RWPE1 (cell line): Measurements from ENCODE around the gene IFIT3.

Source experiments
- CTCF ChIA-PET: fragments of 350-600 bp; sonication (Branson Sonifier 250); formaldehyde crosslinking; extraction: SDS; loops from one replicate; lab custom pipeline; 2021; lab: Yijun Ruan, JAX
- POLR2A ChIA-PET: fragments of 400-600 bp; formaldehyde crosslinking; extraction: SDS; loops from one replicate; lab custom pipeline; 2020; ENCODE audit warnings: antibody characterized with exemption; ENCODE audit not compliant: low non-redundant PET; lab: Yijun Ruan, JAX
- DNase-seq: peaks from one replicate; pipeline ENCODE4 v3.0.0; 2012; ENCODE audit warnings: low spot score
- H3K27ac ChIP-seq: fragments of 450-650 bp; 2 replicates; pipeline ENCODE4 v1.5.1; 2017
- TF ChIP-seq, protein P1 (sequence below): fragments of 450-650 bp; conservative IDR thresholded peaks from 2 replicates; pipeline ENCODE4 v1.5.1; 2017; ENCODE audit warnings: low read depth, mild to moderate bottlenecking

IFIT3 gene

GRCh38 chr10:89341649-89342048, 13.9 kb downstream of the IFIT3 start:
- no peak for DNase-seq
- CTCF ChIA-PET = no interaction called here
- no peak overlapping the region for H3K27ac ChIP-seq
- TF ChIP-seq, protein P1, sequence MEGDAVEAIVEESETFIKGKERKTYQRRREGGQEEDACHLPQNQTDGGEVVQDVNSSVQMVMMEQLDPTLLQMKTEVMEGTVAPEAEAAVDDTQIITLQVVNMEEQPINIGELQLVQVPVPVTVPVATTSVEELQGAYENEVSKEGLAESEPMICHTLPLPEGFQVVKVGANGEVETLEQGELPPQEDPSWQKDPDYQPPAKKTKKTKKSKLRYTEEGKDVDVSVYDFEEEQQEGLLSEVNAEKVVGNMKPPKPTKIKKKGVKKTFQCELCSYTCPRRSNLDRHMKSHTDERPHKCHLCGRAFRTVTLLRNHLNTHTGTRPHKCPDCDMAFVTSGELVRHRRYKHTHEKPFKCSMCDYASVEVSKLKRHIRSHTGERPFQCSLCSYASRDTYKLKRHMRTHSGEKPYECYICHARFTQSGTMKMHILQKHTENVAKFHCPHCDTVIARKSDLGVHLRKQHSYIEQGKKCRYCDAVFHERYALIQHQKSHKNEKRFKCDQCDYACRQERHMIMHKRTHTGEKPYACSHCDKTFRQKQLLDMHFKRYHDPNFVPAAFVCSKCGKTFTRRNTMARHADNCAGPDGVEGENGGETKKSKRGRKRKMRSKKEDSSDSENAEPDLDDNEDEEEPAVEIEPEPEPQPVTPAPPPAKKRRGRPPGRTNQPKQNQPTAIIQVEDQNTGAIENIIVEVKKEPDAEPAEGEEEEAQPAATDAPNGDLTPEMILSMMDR = no peak
- POLR2A ChIA-PET = no interaction called here

GRCh38 chr10:89342206-89342958, 14.6 kb downstream of the IFIT3 start:
- peak; percentile 38 for DNase-seq
- POLR2A ChIA-PET = no interaction called here

DNA sequence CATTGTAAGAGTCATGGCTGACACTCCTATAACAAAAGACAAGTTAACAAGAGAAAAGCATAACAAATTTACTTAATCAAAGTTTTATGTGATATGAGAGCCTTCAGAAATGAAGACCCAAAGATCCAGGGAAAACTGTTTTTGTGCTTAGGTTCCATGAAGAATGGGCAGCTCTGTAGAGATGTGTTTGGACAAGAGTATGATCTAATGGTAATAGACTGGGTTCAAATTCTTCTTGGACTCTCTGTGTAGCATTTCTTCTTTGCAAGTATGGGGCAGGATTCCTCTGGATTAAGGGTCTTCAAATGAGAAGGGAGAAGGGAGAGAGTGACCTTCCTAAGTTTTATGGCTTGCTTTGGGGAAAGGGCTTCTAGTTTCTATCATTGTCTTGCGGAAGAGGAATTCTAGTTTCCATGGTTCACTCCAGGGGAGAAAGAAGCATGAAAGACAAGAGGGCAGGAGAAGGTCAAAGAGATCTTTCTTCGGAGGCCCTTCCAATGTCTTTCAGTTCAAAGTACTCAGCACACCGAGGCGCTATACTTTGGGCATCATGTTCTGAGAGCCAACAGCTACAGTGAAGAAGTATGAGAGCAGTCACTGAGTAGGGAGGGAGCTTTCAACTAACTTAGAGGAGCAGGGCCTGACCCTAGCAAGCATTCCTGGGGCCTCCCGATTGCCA, 15.4 kb downstream of the IFIT3 start:
- CTCF ChIA-PET = interaction anchor here (1.6 kb wide), 1 partner anchor 26 kb away, joined by 4 read pairs; no protein-coding TSS in a partner anchor
- H3K27ac ChIP-seq = no peak overlapping the region
- DNase-seq = no peak
- POLR2A ChIA-PET = no interaction called here
- TF ChIP-seq, protein P1 = no peak

More at GRCh38 chr10:89342206-89342958, 14.6 kb downstream of the IFIT3 start:
- H3K27ac ChIP-seq = no peak overlapping the region
- CTCF ChIA-PET = interaction anchor here (1.6 kb wide), 1 partner anchor 27 kb away, joined by 4 read pairs; no protein-coding TSS in a partner anchor
- TF ChIP-seq, protein P1 = no peak

DNA sequence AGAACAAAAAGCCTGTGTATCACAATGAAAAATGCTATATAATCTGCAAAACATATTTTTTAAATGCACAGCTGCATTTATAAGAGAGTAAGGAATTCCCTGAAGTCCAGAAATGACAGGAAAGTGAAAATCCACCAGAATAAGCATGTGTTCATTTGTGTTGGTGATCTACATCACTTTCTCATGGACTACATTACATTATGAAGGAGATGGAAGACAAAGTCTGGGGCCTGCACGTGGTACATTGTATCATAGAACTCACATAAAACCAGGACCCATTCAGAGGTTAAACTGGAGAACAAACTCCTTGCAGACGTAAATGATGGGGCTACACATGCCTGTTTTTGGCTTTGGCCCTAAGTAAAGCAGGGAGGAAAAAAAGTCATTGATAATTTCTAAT, 16.4 kb downstream of the IFIT3 start:
- TF ChIP-seq, protein P1 = no peak
- ChIA-PET POLR2A (no interaction called here), CTCF (interaction anchor here (1.6 kb wide), 1 partner anchor 25 kb away, joined by 4 read pairs; no protein-coding TSS in a partner anchor)
- H3K27ac ChIP-seq = no peak overlapping the region
- DNase-seq = no peak

DNA sequence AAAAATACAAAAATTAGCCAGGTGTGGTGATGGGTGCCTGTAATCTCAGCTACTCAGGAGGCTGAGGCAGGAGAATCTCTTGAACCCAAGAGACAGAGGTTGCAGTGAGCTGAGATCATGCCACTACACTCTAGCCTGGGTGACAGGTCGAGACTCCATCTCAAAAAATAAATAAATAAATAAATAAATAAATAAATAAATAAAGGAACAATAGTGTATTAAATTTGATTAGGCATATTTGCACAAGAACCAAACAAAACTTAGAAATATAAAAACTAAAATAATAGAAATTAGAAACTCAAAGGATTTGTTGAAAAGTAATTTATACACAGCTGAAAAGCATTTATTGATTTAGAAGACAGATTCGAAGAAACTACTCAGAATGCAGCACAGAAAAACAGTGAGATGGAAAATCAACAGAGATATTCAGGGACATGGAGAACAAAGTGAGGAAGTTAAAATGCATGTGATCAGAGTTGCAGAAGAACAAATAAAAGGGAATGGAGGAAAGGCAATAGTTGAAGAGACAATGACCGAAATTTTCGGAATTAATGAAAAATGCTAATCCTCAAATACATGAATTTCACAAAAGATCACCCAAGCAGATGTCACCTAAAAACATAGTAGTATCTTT, 17.7 kb downstream of the IFIT3 start:
- DNase-seq = no peak
- ChIA-PET POLR2A (no interaction called here), CTCF (no interaction called here)
- no peak overlapping the region for H3K27ac ChIP-seq
- TF ChIP-seq, protein P1 = no peak
